Ishikawa (cell line): Measurements from ENCODE around the gene KMT5C.

ENCODE experiments used
- CEBPB ChIP-seq: IDR thresholded peaks from 2 replicates; pipeline ENCODE4 v1.6.1; 2012
- CREB1 ChIP-seq: IDR thresholded peaks from 2 replicates; pipeline ENCODE4 v1.6.1; 2012; ENCODE audit warnings: low read depth
- EGR1 ChIP-seq: IDR thresholded peaks from 2 replicates; pipeline ENCODE4 v1.6.1; 2012
- EP300 ChIP-seq: IDR thresholded peaks from 2 replicates; pipeline ENCODE4 v1.6.1; 2012; ENCODE audit warnings: borderline replicate concordance
- FOXM1 ChIP-seq: IDR thresholded peaks from 2 replicates; pipeline ENCODE4 v1.6.1; 2012; ENCODE audit warnings: low read depth, borderline replicate concordance
- NFIC ChIP-seq: IDR thresholded peaks from 2 replicates; pipeline ENCODE4 v1.6.1; 2012
- RAD21 ChIP-seq: IDR thresholded peaks from 2 replicates; pipeline ENCODE4 v1.6.1; 2012; ENCODE audit warnings: low read depth
- TAF1 ChIP-seq: IDR thresholded peaks from 2 replicates; pipeline ENCODE4 v1.6.1; 2012; ENCODE audit warnings: low read depth, mild to moderate bottlenecking
- TCF12 ChIP-seq: IDR thresholded peaks from 2 replicates; pipeline ENCODE4 v1.6.1; 2012; ENCODE audit warnings: low read depth
- TEAD4 ChIP-seq: IDR thresholded peaks from 2 replicates; pipeline ENCODE4 v1.6.1; 2012
- YY1 ChIP-seq: IDR thresholded peaks from 2 replicates; pipeline ENCODE4 v1.6.1; 2012; ENCODE audit warnings: low read depth
- ZBTB7A ChIP-seq: IDR thresholded peaks from 2 replicates; pipeline ENCODE4 v1.6.1; 2012; ENCODE audit warnings: low read depth
- TF ChIP-seq, protein P1 (sequence below): IDR thresholded peaks from 2 replicates; pipeline ENCODE4 v1.6.1; 2012
- TF ChIP-seq, protein P2 (sequence below): IDR thresholded peaks from 2 replicates; pipeline ENCODE4 v1.6.1; 2012
- TF ChIP-seq, protein P3 (sequence below): IDR thresholded peaks from 2 replicates; pipeline ENCODE4 v1.6.1; 2012; ENCODE audit warnings: low read depth, mild to moderate bottlenecking

KMT5C gene

DNA sequence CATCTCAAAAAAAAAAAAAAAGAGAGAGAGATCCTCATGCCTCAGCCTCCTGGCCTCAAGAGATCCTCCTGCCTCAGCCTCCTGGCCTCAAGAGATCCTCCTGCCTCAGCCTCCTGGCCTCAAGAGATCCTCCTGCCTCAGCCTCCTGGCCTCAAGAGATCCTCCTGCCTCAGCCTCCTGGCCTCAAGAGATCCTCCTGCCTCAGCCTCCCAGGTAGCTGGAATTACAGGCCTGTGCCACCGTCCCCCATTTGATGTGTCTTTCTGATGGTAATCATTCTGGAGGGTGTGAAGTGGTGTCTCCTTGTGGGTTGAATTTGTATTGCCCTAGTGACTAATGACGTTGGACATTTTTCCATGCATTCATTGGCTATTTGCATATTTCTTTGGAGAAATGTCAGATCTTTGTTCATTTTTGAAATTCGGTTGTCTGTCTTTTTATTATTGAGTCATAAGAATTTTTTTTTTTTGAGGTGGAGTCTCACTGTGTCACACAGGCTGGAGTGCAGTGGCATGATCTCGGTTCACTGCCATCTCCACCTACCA, 10.8 kb upstream of the KMT5C start:
- TF ChIP-seq CREB1, result peak; percentile 69

DNA sequence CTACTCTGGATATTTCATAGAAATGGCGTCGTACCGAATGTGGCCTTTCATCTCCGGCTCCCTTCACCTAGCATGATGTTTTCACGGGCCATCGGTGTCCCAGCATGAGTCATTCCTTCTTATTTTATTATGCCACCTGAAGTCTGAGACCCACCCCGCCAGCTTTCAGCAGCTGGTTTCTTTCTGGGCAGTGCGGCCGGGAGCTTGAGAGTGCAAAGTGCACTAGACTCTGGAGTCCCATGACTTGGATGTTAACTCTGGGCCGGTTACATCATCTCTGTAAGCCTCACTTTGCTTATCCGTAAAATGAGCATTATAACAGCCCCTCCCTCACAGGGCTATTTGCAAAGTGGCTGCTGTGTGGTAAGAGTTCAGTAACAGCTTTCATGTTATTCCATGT, 5.8 kb upstream of the KMT5C start:
- no peak for TF ChIP-seq EGR1
- no peak for TF ChIP-seq CREB1
- no peak for TF ChIP-seq YY1
- TF ChIP-seq TAF1, result no peak
- no peak for TF ChIP-seq TCF12
- no peak for TF ChIP-seq FOXM1
- TF ChIP-seq TEAD4, result no peak
- TF ChIP-seq CEBPB, result no peak
- no peak for TF ChIP-seq RAD21
- TF ChIP-seq EP300, result no peak

DNA sequence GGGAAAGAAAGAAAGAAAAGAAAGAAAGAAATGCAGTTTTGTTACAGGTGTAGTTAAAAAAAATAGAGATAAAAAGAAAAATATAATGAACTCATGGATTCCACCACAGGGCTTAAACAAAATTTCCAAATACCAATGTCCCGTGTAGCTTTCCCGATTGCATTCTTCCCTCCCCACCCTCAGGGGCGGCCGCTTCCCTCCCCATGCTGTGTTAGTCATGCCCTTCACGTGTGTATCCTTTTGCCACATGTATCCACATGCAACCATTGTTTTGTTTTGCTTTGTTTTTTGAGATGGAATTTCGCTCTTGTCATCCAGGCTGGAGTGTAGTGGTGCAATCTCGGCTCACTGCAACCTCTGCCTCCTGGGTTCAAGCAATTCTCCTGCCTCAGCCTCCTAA, 3.6 kb upstream of the KMT5C start:
- TF ChIP-seq YY1 (no peak), FOXM1 (no peak), TEAD4 (no peak), CREB1 (no peak), NFIC (no peak), RAD21 (no peak), EGR1 (no peak)
- TF ChIP-seq, protein P1, sequence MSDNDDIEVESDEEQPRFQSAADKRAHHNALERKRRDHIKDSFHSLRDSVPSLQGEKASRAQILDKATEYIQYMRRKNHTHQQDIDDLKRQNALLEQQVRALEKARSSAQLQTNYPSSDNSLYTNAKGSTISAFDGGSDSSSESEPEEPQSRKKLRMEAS, result no peak

DNA sequence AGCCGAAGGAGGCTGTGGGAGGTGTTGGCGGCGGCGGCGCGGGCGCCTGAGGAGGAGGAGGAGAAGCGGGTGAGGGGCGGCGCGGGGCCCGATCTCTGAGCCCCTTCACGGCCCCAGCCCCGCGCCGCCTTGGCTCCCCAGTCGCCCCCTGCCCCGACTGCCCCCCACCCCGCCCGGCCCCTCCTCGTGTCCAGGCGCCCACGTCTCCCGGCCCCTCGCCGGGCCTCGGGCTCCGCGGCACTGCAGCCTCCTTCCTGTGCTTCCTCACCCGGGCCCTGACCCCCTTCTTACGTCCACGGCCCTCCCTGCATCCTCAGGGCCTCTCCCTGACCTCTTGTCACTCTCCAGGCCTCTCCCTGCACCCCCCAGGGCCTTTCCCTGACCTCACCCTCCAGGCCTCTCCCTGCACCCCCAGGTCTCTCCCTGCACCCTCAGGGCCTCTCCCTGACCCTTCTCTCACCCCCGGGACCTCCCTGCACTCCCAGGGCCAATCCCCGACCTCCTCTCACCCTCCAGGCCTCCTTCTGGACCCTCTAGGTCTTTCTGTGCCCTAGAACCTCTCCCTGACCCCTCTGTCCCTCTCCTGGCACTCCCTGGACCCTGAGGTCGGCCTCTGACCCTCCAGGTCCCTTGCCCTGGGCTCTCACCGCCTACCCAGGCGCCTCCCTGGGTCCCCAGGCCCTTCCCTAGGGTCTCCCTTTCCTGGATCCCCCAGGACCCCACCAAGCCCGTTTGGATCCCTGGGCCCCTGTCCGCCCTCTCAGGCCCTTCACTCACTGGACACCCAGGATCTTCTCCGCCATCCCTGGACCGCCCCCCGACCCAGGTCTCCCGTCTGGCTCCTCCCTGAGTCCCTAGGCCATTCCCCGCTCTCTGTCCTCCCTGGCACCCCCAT, 460 bp downstream of the KMT5C start:
- TF ChIP-seq CREB1, result no peak
- TF ChIP-seq FOXM1, result no peak
- no peak for TF ChIP-seq CEBPB
- no peak for TF ChIP-seq TCF12
- 0 out of 2 replicates have a peak, but pooled peaks have one; percentile 41 for TF ChIP-seq TAF1

DNA sequence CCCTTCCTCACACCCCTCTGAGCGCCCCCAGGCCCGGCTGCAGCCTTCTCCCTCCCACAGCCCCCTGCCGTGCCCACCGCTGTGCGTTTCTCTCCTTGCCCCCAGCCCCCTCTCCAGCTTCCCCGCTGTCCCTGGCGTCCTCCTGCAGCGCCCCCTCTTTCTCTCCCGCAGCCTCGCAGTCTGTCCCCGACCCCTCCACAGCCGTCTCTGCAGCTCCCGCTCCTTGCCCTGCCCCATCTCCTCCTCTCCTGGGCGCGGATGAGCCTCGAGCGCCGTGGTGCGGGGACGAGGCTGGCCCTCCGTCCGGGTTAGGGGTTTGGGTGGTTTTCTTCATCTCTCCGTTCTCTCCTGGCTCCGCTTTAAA, 1.1 kb downstream of the KMT5C start:
- TF ChIP-seq EP300 (no peak), FOXM1 (no peak), CREB1 (no peak), RAD21 (no peak), CEBPB (no peak), ZBTB7A (no peak), NFIC (no peak), EGR1 (no peak), TCF12 (no peak), TAF1 (no peak), YY1 (no peak), TEAD4 (no peak)
- TF ChIP-seq, protein P1, result no peak
- TF ChIP-seq, protein P2, sequence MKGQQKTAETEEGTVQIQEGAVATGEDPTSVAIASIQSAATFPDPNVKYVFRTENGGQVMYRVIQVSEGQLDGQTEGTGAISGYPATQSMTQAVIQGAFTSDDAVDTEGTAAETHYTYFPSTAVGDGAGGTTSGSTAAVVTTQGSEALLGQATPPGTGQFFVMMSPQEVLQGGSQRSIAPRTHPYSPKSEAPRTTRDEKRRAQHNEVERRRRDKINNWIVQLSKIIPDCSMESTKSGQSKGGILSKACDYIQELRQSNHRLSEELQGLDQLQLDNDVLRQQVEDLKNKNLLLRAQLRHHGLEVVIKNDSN, result no peak
- TF ChIP-seq, protein P3, sequence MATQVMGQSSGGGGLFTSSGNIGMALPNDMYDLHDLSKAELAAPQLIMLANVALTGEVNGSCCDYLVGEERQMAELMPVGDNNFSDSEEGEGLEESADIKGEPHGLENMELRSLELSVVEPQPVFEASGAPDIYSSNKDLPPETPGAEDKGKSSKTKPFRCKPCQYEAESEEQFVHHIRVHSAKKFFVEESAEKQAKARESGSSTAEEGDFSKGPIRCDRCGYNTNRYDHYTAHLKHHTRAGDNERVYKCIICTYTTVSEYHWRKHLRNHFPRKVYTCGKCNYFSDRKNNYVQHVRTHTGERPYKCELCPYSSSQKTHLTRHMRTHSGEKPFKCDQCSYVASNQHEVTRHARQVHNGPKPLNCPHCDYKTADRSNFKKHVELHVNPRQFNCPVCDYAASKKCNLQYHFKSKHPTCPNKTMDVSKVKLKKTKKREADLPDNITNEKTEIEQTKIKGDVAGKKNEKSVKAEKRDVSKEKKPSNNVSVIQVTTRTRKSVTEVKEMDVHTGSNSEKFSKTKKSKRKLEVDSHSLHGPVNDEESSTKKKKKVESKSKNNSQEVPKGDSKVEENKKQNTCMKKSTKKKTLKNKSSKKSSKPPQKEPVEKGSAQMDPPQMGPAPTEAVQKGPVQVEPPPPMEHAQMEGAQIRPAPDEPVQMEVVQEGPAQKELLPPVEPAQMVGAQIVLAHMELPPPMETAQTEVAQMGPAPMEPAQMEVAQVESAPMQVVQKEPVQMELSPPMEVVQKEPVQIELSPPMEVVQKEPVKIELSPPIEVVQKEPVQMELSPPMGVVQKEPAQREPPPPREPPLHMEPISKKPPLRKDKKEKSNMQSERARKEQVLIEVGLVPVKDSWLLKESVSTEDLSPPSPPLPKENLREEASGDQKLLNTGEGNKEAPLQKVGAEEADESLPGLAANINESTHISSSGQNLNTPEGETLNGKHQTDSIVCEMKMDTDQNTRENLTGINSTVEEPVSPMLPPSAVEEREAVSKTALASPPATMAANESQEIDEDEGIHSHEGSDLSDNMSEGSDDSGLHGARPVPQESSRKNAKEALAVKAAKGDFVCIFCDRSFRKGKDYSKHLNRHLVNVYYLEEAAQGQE, result no peak

DNA sequence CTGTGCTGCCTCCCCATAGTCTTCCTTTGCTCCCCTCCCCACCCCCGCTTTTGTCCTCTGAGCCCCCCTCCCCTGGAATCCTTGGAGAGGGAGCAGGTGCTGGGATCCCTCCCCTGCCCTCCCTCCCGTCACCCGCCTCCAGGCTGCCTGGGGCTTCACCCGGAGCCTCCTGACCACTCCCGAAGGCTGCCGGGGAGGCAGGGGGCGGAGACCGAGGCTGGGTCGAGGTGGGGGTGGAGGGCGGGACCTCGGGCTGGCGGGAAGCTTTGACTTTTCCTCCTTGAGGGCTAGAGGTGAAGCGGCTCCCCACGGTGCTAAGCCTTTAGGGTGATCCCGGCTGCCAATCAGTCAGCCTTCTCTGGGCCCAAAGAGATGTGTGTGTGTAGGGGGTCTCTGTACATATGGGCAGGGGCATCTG, 1.5 kb downstream of the KMT5C start:
- TF ChIP-seq EGR1, result no peak
- TF ChIP-seq RAD21, result no peak
- TF ChIP-seq, protein P1, result no peak
- no peak for TF ChIP-seq NFIC
- TF ChIP-seq CEBPB, result no peak
- TF ChIP-seq, protein P3, result no peak
- no peak for TF ChIP-seq TEAD4
- TF ChIP-seq FOXM1, result no peak
- TF ChIP-seq, protein P2, result no peak
- no peak for TF ChIP-seq CREB1
- TF ChIP-seq TAF1, result no peak
- no peak for TF ChIP-seq EP300
- no peak for TF ChIP-seq TCF12
- TF ChIP-seq ZBTB7A, result no peak
- TF ChIP-seq YY1, result no peak
